ENCODE measurements around the gene GNA14.

GRCh38 chr9:77597057-77597456, 51.1 kb downstream of the GNA14 start:
- TF ChIP-seq POLR2A (IDR thresholded peaks at IDR 0.05), result no peak
- no peak for TF ChIP-seq CTCF (IDR thresholded peaks at IDR 0.05 in 4 of 5, conservative IDR thresholded peaks at IDR 0.05 in 1 of 5)
